ENCODE data around the gene LSS. TPM values are rescaled to one million over a fixed set of nuclear protein-coding genes. Genes with fewer than 3 reads are reported as not detected.

LSS gene
- total and polyA plus RNA-seq, 2 of the 8 experiments (the other 6 are each of a cell fraction or from before 2014, with no cell fraction given): 96.1 to 123 TPM

DNA sequence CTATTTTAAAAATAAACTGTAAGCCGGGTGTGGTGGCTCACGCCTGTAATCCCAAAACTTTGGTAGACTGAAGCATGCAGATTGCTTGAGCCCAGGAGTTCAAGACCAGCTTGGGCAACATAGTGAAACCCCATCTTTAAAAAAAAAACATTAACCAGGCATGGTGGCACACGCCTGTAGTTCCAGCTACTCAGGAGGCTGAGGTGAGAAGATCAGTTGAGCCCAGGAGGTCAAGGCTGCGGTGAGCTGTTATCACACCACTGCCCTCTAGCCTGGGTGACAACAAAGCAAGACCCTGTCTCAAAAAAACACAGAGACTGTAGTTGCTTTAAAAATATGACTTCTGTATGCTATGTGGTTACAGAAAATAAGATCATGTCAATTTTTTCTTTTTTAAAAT, 24.3 kb upstream of the LSS start:
- no peak overlapping the region for H3K56ac ChIP-seq (replicated peaks; ENCODE audit: insufficient read length, low read depth, low read length)
- H3K14ac ChIP-seq (ENCODE audit: insufficient read length): no peak overlapping the region
- H3K79me2 ChIP-seq (ENCODE audit: control insufficient read depth in 1 of 2, insufficient read depth in 2 of 2, low read length in 2 of 2): no peaks in the 10 kb centered on the region
- H3K4me3 ChIP-seq (ENCODE audit: extremely low read depth in 1 of 4, insufficient read depth in 2 of 4, low read depth in 3 of 4, low read length in 4 of 4): no peak overlapping the region
- no peak overlapping the region for H2BK120ac ChIP-seq (replicated peaks; ENCODE audit: low read depth, low read length)
- no peak overlapping the region for H2BK20ac ChIP-seq (ENCODE audit: low read length)
- no peaks in the 10 kb centered on the region for H3K4me1 ChIP-seq (replicated peaks in 1 of 4; ENCODE audit: control insufficient read depth in 3 of 4, insufficient read depth in 4 of 4, low read length in 3 of 4)
- H3K27ac ChIP-seq (ENCODE audit: low read depth, low read length): no peak overlapping the region
- H2BK5ac ChIP-seq (ENCODE audit: low read depth, low read length): no peak overlapping the region
- no peak overlapping the region for H2AFZ ChIP-seq (ENCODE audit: low read length)
- no peak overlapping the region for H2BK15ac ChIP-seq (ENCODE audit: low read length)
- H4K20me1 ChIP-seq (replicated peaks in 1 of 2; ENCODE audit: control insufficient read depth in 1 of 2, insufficient read depth in 2 of 2, low read length in 2 of 2): peaks cover 5 to 9% of the 10 kb centered on the region in 2 experiments
- H3K9me3 ChIP-seq (ENCODE audit: insufficient read depth in 2 of 2, low read depth in 1 of 2, low read length in 1 of 2): no peaks in the 10 kb centered on the region
- POLR2A ChIA-PET (ENCODE audit: partially characterized antibody): interaction anchor here (0.5 to 1.7 kb wide), 5 partner anchors 9 to 921 kb away, joined by 3 to 9 read pairs (median 3); no protein-coding TSS in a partner anchor
- no peak for DNase-seq (ENCODE audit: low read depth in 1 of 2, low spot score in 2 of 2)
- CTCF ChIA-PET (ENCODE audit: partially characterized antibody): interaction anchor here (0.7 to 2.0 kb wide), 9 partner anchors 22 to 106 kb away, joined by 3 to 6 read pairs (median 3); no protein-coding TSS in a partner anchor
- FAIRE-seq: no peak
- H4K5ac ChIP-seq (ENCODE audit: insufficient read length, low read depth, low read length): no peak overlapping the region
- no peak overlapping the region for H4K8ac ChIP-seq (ENCODE audit: extremely low read depth, insufficient read depth, low read length)
- H4K91ac ChIP-seq (replicated peaks; ENCODE audit: insufficient read length, low read length): no peak overlapping the region
- H3K9ac ChIP-seq (replicated peaks in 1 of 4; ENCODE audit: extremely low read depth in 1 of 4, low read depth in 3 of 4, low read length in 3 of 4): no peak overlapping the region
- WGBS, 2 experiments (ENCODE audit: extremely low coverage in 1 of 2, insufficient coverage in 1 of 2, insufficient read length in 1 of 2, insufficient replicate concordance in 2 of 2, low coverage in 1 of 2, low lambda C conversion rate in 2 of 2, missing lambda C conversion rate in 1 of 2): 93% methylated on average over 4 of the region's 4 CpGs; no CpG with 5 or more reads in 1 of the 2 experiments
- no peak overlapping the region for H3K4me2 ChIP-seq (ENCODE audit: insufficient read depth in 1 of 2, low read depth in 2 of 2, low read length in 2 of 2)
- no peak for TF ChIP-seq EZH2 (IDR thresholded peaks at IDR 0.05; ENCODE audit: low read depth, low read length, severe bottlenecking)
- TF ChIP-seq SAP30 (IDR thresholded peaks at IDR 0.05; ENCODE audit: insufficient read depth, insufficient replicate concordance, low read length): no peak
- no peak for TF ChIP-seq RXRA (IDR thresholded peaks at IDR 0.05; ENCODE audit: insufficient read depth, low read depth, low read length)
- no peak overlapping the region for H3K18ac ChIP-seq (ENCODE audit: extremely low read depth, low read length)
- no peaks in the 10 kb centered on the region for H3K79me1 ChIP-seq (ENCODE audit: low read depth, low read length)
- no peak overlapping the region for H2BK12ac ChIP-seq (ENCODE audit: low read depth, low read length)
- H3K4ac ChIP-seq (replicated peaks; ENCODE audit: insufficient read length, low read depth, low read length): no peak overlapping the region
- peaks cover 13 to 91% (median 52%) of the 10 kb centered on the region in 4 experiments for H3K36me3 ChIP-seq (ENCODE audit: control insufficient read depth in 2 of 4, insufficient read depth in 4 of 4, low read length in 3 of 4)
- H3K23me2 ChIP-seq (ENCODE audit: low read depth, low read length): no peaks in the 10 kb centered on the region
- no peaks in the 10 kb centered on the region for H3K27me3 ChIP-seq (replicated peaks in 1 of 4; ENCODE audit: control insufficient read depth in 3 of 4, extremely low read depth in 1 of 4, insufficient read depth in 3 of 4, low read length in 3 of 4)
- H2AK5ac ChIP-seq (ENCODE audit: low read depth, low read length): no peak overlapping the region
- no peak overlapping the region for H3K23ac ChIP-seq (ENCODE audit: insufficient read length)

All from H1 (cell line).